Pancreas (tissue), 10 donors: ENCODE results near the gene BORCS5. TPM values are rescaled to one million over a fixed set of nuclear protein-coding genes. Genes with fewer than 3 reads are reported as not detected.

Experiments
- ATAC-seq, 4 donors: fragments of 200-7000 bp; cut with Tn5 transposase; one replicate each; pipeline versions ENCODE4 v1.8.0 to v1.9.1; 2020; ENCODE audit warnings: mild to moderate bottlenecking in 4 of 4, moderate library complexity in 4 of 4
- DNase-seq, 6 donors: peaks; one replicate each; pipeline ENCODE4 v3.0.0-alpha.2; 2020
- FAIRE-seq: peaks from 2 replicates; lab custom pipeline; 2012; peaks lifted over from hg19 to GRCh38; lab: Jason Lieb, UNC
- H3K27ac ChIP-seq, 4 donors: fragments of 200-600 bp; sonication (generic); 1 replicate in 3 of 4; 2 replicates in 1 of 4; pipeline versions ENCODE4 v1.5.0 to v1.8.0; 2020
- H3K27me3 ChIP-seq, 4 donors: fragments of 200-600 bp; one replicate each; pipeline ENCODE4 v1.8.0; 2021
- H3K36me3 ChIP-seq, 3 donors: fragments of 200-600 bp; sonication (generic) in 1 of 3; one replicate each; pipeline versions ENCODE4 v1.5.0 to v1.8.0; 2020 to 2021
- H3K4me1 ChIP-seq, 3 donors: fragments of 200-600 bp; one replicate each; pipeline ENCODE4 v1.8.0; 2021
- H3K4me3 ChIP-seq, 4 donors: fragments of 200-600 bp; sonication (generic) in 2 of 4; one replicate each; pipeline versions ENCODE4 v1.5.0 to v1.8.0; 2020 to 2021
- H3K9me3 ChIP-seq, 4 donors: fragments of 200-600 bp; one replicate each; pipeline ENCODE4 v1.8.0; 2021
- CTCF ChIP-seq, 4 donors: fragments of 200-600 bp; sonication (generic) in 3 of 4; IDR thresholded peaks; one replicate each; pipeline versions ENCODE4 v1.5.0 to v1.8.0; 2021; ENCODE audit warnings: antibody characterized with exemption in 4 of 4
- WGBS, 2 donors: extraction: QIAGEN DNeasy Blood & Tissue Kit; methylation state at CpG; one replicate each; pipeline ENCODE4 v1.1.7; 2013; 5-methylcytosine and 5-hydroxymethylcytosine counted together
- intact Hi-C, 3 donors: fragments of 100-400 bp; cut with DNase I; formaldehyde crosslinking; loops; one replicate each; pipeline versions ENCODE4 v1.11.1 to v1.14.2; 2022
- polyA plus RNA-seq, 2 donors: library from polyadenylated mRNA; stranded (reverse); fragments of 200-250 nt; gene quantifications; one replicate each; pipeline ENCODE4 v1.2.3, GENCODE V29; 2013
- total RNA-seq, 6 donors: library from RNA; stranded (reverse); fragmentation: NEBNext Ultra II Directional in 4 of 6; extraction: Animal tissue kit (Norgen Biotek cat#: 25700) in 4 of 6; gene quantifications; one replicate each; pipeline versions ENCODE4 v1.2.1 to v1.2.4, GENCODE V29; 2021 to 2023
- donor health status: healthy with polysubstance abuse.
- donor health status: DM: no; HTN: no; CAD: no; lungs with moderate emphysema.
- donor health status: DM: no; HTN: no; CAD: no.
- donor health status: control.
- donor health status: control.
- donor health status: Bipolar disorder and iron deficiency.
- donor health status: DM: yes; HTN: yes; CAD: no.
- donor health status: DM: no; HTN: no; CAD: no.
- donor health status: DM: no; HTN: no; CAD: no.
- donor health status: DM: yes; HTN: yes; CAD: no.

The BORCS5 gene
- total and polyA plus RNA-seq, 8 donors: 3.7 to 10.9 (median 8.3) TPM

- peak overlapping the region in 1 of 4 donors; percentile 35 for H3K27ac ChIP-seq
- no peaks in the 10 kb centered on the region for H3K9me3 ChIP-seq
- H3K4me3 ChIP-seq: no peak overlapping the region
- intact Hi-C loops: no loop called here
- no peaks in the 10 kb centered on the region for H3K27me3 ChIP-seq
- WGBS, 2 donors: 82 to 89% methylated on average over 5 of the region's 5 CpGs
- ATAC-seq: peak in 2 of 4 donors; percentile 53 to 64
- H3K36me3 ChIP-seq: no peaks in the 10 kb centered on the region
- no peak for DNase-seq
- TF ChIP-seq CTCF (IDR thresholded peaks at IDR 0.05): no peak
- no peak for FAIRE-seq
- H3K4me1 ChIP-seq: no peaks in the 10 kb centered on the region
Observed at GRCh38 chr12:12456637-12457036, 99.8 kb downstream of the BORCS5 start.

- H3K36me3 ChIP-seq: no peaks in the 10 kb centered on the region
- intact Hi-C loops: no loop called here
- no peaks in the 10 kb centered on the region for H3K4me1 ChIP-seq
- no peak overlapping the region for H3K4me3 ChIP-seq
- 90 to 94% methylated on average over 8 of the region's 8 CpGs for WGBS, 2 donors
- DNase-seq: no peak
- no peak for TF ChIP-seq CTCF (IDR thresholded peaks at IDR 0.05)
- no peak for FAIRE-seq
- ATAC-seq: no peak
- no peaks in the 10 kb centered on the region for H3K9me3 ChIP-seq
- no peaks in the 10 kb centered on the region for H3K27me3 ChIP-seq
- H3K27ac ChIP-seq: no peak overlapping the region
Observed at GRCh38 chr12:12460935-12461922, 104.4 kb downstream of the BORCS5 start.

GRCh38 chr12:12461923-12462315, 105.0 kb downstream of the BORCS5 start:
- no peak overlapping the region for H3K4me3 ChIP-seq
- intact Hi-C loops: no loop called here
- DNase-seq (no peak), FAIRE-seq (no peak), ATAC-seq (no peak)
- no peaks in the 10 kb centered on the region for H3K4me1 ChIP-seq
- H3K9me3 ChIP-seq: no peaks in the 10 kb centered on the region
- no peak for TF ChIP-seq CTCF (IDR thresholded peaks at IDR 0.05)
- H3K27me3 ChIP-seq: no peaks in the 10 kb centered on the region
- no peaks in the 10 kb centered on the region for H3K36me3 ChIP-seq
- 83 to 91% methylated on average over 5 of the region's 5 CpGs for WGBS, 2 donors
- no peak overlapping the region for H3K27ac ChIP-seq

DNA sequence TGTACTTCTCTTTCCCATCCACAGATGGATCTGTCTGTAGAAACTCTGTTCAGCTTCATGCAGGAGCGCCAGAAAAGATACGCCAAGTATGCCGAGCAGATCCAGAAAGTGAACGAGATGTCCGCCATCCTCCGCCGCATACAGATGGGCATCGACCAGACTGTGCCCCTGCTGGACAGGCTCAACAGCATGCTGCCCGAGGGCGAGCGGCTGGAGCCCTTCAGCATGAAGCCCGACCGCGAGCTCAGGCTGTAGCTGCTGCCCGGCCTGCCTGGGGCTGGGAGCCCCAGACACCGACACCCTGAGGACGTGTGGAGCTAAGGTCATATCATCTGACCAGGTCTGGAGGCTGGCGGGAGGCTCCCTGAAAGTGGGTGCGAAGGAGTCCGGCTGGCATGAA, 108.6 kb downstream of the BORCS5 start:
- Histone ChIP-seq H3K36me3 (no peaks in the 10 kb centered on the region), H3K4me3 (no peak overlapping the region), H3K27ac (no peak overlapping the region), H3K4me1 (no peaks in the 10 kb centered on the region), H3K27me3 (no peaks in the 10 kb centered on the region), H3K9me3 (no peaks in the 10 kb centered on the region)
- WGBS, 2 donors: 96 to 97% methylated on average over 20 of the region's 20 CpGs
- no peak for TF ChIP-seq CTCF (IDR thresholded peaks at IDR 0.05)
- intact Hi-C loops: no loop called here
- no peak for DNase-seq
- ATAC-seq: no peak
- FAIRE-seq: no peak

DNA sequence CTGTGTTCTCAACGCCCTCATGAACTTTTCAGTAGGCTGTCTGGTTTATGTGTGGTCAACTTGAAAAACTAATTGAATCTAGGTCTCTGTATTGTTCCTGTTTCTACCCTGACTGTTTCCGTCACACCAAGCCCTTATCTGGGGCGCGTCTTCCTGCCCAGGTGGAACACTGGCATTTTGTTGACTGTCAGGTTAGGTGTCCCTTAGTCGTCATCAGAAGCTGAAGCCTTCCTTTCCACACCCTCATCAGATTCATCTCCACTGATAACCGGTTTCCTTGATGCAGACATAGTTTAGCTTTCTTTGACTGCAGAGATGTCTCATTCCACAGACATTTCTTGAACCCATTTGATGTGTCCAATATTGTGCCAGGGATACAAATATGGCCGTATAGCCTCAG, 109.3 kb downstream of the BORCS5 start:
- 73 to 94% methylated on average over 7 of the region's 7 CpGs for WGBS, 2 donors
- Histone ChIP-seq H3K27ac (no peak overlapping the region), H3K9me3 (no peaks in the 10 kb centered on the region), H3K27me3 (no peaks in the 10 kb centered on the region), H3K4me1 (no peaks in the 10 kb centered on the region), H3K36me3 (no peaks in the 10 kb centered on the region), H3K4me3 (no peak overlapping the region)
- FAIRE-seq (no peak), ATAC-seq (peak in 2 of 4 donors; percentile 12 to 18), DNase-seq (no peak)
- intact Hi-C loops: no loop called here
- no peak for TF ChIP-seq CTCF (IDR thresholded peaks at IDR 0.05)
